Measurements from ENCODE around the gene PRRT1. TPM values are rescaled to one million over a fixed set of nuclear protein-coding genes. Genes with fewer than 3 reads are reported as not detected.
"Not testable (repeated sequence)": the region's sequence is repeated elsewhere in the genome, so short reads cannot be mapped to it uniquely, and the experiment has no call there.

PRRT1 gene
- total RNA-seq, 2 donors from 2014 or later = 0.17 to 0.33 TPM

GRCh38 chr6:32191696-32192607 lies 40.2 kb upstream of the PRRT1 start:
- Mint-ChIP-seq H3K9me3 (no peaks in the 10 kb centered on the region), H3K27ac (peak overlapping the region; percentile 96 to 98), H3K4me3 (peak overlapping the region; percentile 90), H3K4me1 (ENCODE audit: low read depth in 2 of 2) (peaks cover 62 to 64% of the 10 kb centered on the region in 2 donors), H3K27me3 (no peaks in the 10 kb centered on the region), H3K36me3 (peaks cover 15% of the 10 kb centered on the region)
- peak; percentile 82 for DNase-seq (ENCODE audit: low spot score)
- ATAC-seq = no peak

- DNase-seq (ENCODE audit: low spot score) = peak; percentile 50
- ATAC-seq = no peak
- H3K27me3 Mint-ChIP-seq = no peaks in the 10 kb centered on the region
- peaks cover 21% of the 10 kb centered on the region for H3K36me3 Mint-ChIP-seq
- no peaks in the 10 kb centered on the region for H3K9me3 Mint-ChIP-seq
- H3K27ac Mint-ChIP-seq = peak overlapping the region; percentile 96 to 98
- peak overlapping the region; percentile 90 for H3K4me3 Mint-ChIP-seq
- peaks cover 62 to 68% of the 10 kb centered on the region in 2 donors for H3K4me1 Mint-ChIP-seq (ENCODE audit: low read depth in 2 of 2)
These were observed 39.4 kb upstream of the PRRT1 start for GRCh38 chr6:32190911-32191677.

GRCh38 chr6:32190054-32190851 lies 38.5 kb upstream of the PRRT1 start, which contains the start of gene PBX2:
Gene PBX2 (minus strand): TSS chr6:32190202. CDS start chr6:32189915, 287 bp downstream.
- H3K4me3 Mint-ChIP-seq = peak within 1 kb of the TSS; percentile 99
- peak within 1 kb of the TSS; percentile 96 to 98 for H3K27ac Mint-ChIP-seq
- peaks cover 21% of the 10 kb centered on the region for H3K36me3 Mint-ChIP-seq
- peak; percentile 82 to 89 for ATAC-seq
- peaks cover 64 to 71% of the 10 kb centered on the region in 2 donors for H3K4me1 Mint-ChIP-seq (ENCODE audit: low read depth in 2 of 2)
- no peaks in the 10 kb centered on the region for H3K9me3 Mint-ChIP-seq
- H3K27me3 Mint-ChIP-seq = no peaks in the 10 kb centered on the region
- peak; percentile 91 for DNase-seq (ENCODE audit: low spot score)

- Mint-ChIP-seq H3K27ac (peak overlapping the region; percentile 96 to 98), H3K27me3 (no peaks in the 10 kb centered on the region), H3K9me3 (no peaks in the 10 kb centered on the region), H3K4me1 (ENCODE audit: low read depth in 2 of 2) (peaks cover 58 to 65% of the 10 kb centered on the region in 2 donors), H3K36me3 (peaks cover 21% of the 10 kb centered on the region), H3K4me3 (peak overlapping the region; percentile 99)
- peak; percentile 0 to 2 for ATAC-seq
- peak; percentile 61 for DNase-seq (ENCODE audit: low spot score)
These were observed 38.0 kb upstream of the PRRT1 start for GRCh38 chr6:32189742-32190053.

- Mint-ChIP-seq H3K9me3 (no peaks in the 10 kb centered on the region), H3K27me3 (no peaks in the 10 kb centered on the region), H3K27ac (peak overlapping the region; percentile 96 to 98), H3K4me1 (ENCODE audit: low read depth in 2 of 2) (peaks cover 56 to 60% of the 10 kb centered on the region in 2 donors), H3K36me3 (peaks cover 21% of the 10 kb centered on the region), H3K4me3 (peak overlapping the region; percentile 99)
- DNase-seq (ENCODE audit: low spot score) (peak; percentile 56), ATAC-seq (no peak)
These were observed 37.5 kb upstream of the PRRT1 start for GRCh38 chr6:32189069-32189741.

- H3K27ac Mint-ChIP-seq = peak overlapping the region; percentile 96 to 98
- no peaks in the 10 kb centered on the region for H3K27me3 Mint-ChIP-seq
- no peaks in the 10 kb centered on the region for H3K9me3 Mint-ChIP-seq
- H3K4me1 Mint-ChIP-seq (ENCODE audit: low read depth in 2 of 2) = peaks cover 50 to 53% of the 10 kb centered on the region in 2 donors
- H3K4me3 Mint-ChIP-seq = peak overlapping the region; percentile 99
- ATAC-seq = no peak
- DNase-seq (ENCODE audit: low spot score) = peak; percentile 58
- H3K36me3 Mint-ChIP-seq = peaks cover 21% of the 10 kb centered on the region
These were observed 36.8 kb upstream of the PRRT1 start for GRCh38 chr6:32188381-32189068.

GRCh38 chr6:32187725-32188380 lies 36.1 kb upstream of the PRRT1 start:
- not testable (repeated sequence) for ATAC-seq, H3K27me3 Mint-ChIP-seq, H3K9me3 Mint-ChIP-seq
- peak overlapping the region; percentile 40 for H3K4me3 Mint-ChIP-seq
- DNase-seq (ENCODE audit: low spot score) = peak; percentile 57
- peaks cover 21% of the 10 kb centered on the region for H3K36me3 Mint-ChIP-seq
- H3K27ac Mint-ChIP-seq = peak overlapping the region; percentile 96 to 98
- H3K4me1 Mint-ChIP-seq (ENCODE audit: low read depth in 2 of 2) = peaks cover 46 to 47% of the 10 kb centered on the region in 2 donors

GRCh38 chr6:32187009-32187709 lies 35.4 kb upstream of the PRRT1 start:
- H3K27ac Mint-ChIP-seq = peak overlapping the region; percentile 96 to 98
- H3K36me3 Mint-ChIP-seq = peaks cover 21% of the 10 kb centered on the region
- H3K9me3 Mint-ChIP-seq = no peaks in the 10 kb centered on the region
- no peak for ATAC-seq
- H3K27me3 Mint-ChIP-seq = no peaks in the 10 kb centered on the region
- peak; percentile 28 for DNase-seq (ENCODE audit: low spot score)
- peaks cover 42 to 44% of the 10 kb centered on the region in 2 donors for H3K4me1 Mint-ChIP-seq (ENCODE audit: low read depth in 2 of 2)
- peak overlapping the region; percentile 40 for H3K4me3 Mint-ChIP-seq

GRCh38 chr6:32186151-32186840 lies 34.6 kb upstream of the PRRT1 start:
- Mint-ChIP-seq H3K36me3 (peaks cover 21% of the 10 kb centered on the region), H3K27ac (peak overlapping the region; percentile 96 to 98), H3K4me3 (peak overlapping the region; percentile 66), H3K4me1 (ENCODE audit: low read depth in 2 of 2) (peaks cover 35 to 40% of the 10 kb centered on the region in 2 donors)
- not testable (repeated sequence) for H3K27me3 Mint-ChIP-seq, ATAC-seq, H3K9me3 Mint-ChIP-seq
- DNase-seq (ENCODE audit: low spot score) = peak; percentile 49

- H3K4me3 Mint-ChIP-seq = peak overlapping the region; percentile 66
These were observed 34.0 kb upstream of the PRRT1 start for GRCh38 chr6:32185681-32186131.

GRCh38 chr6:32184084-32184640 lies 32.4 kb upstream of the PRRT1 start, which contains the start of gene AGER:
Gene AGER (minus strand): TSS chr6:32184253. CDS start chr6:32184222, 31 bp downstream.
- H3K9me3 Mint-ChIP-seq = no peaks in the 10 kb centered on the region
- peaks cover 40 to 44% of the 10 kb centered on the region in 2 donors for H3K4me1 Mint-ChIP-seq (ENCODE audit: low read depth in 2 of 2)
- H3K27me3 Mint-ChIP-seq = no peaks in the 10 kb centered on the region
- DNase-seq (ENCODE audit: low spot score) = no peak
- peak within 1 kb of the TSS; percentile 96 to 98 for H3K27ac Mint-ChIP-seq
- ATAC-seq = no peak
- no peak within 1 kb of the TSS for H3K4me3 Mint-ChIP-seq
- peaks cover 20% of the 10 kb centered on the region for H3K36me3 Mint-ChIP-seq

More at GRCh38 chr6:32185681-32186131, 34.0 kb upstream of the PRRT1 start:
- peaks cover 21% of the 10 kb centered on the region for H3K36me3 Mint-ChIP-seq
- H3K4me1 Mint-ChIP-seq (ENCODE audit: low read depth in 2 of 2) = peaks cover 32 to 36% of the 10 kb centered on the region in 2 donors
- H3K27me3 Mint-ChIP-seq, H3K9me3 Mint-ChIP-seq: not testable (repeated sequence)
- peak in 1 of 2 donors; percentile 53 for ATAC-seq
- H3K27ac Mint-ChIP-seq = peak overlapping the region; percentile 96 to 98
- peak; percentile 1 for DNase-seq (ENCODE audit: low spot score)
